Fibroblast of lung (primary cell): Measurements from ENCODE around the gene TNK2.

Source experiments
- EZH2 ChIP-seq: IDR thresholded peaks from 2 replicates; pipeline ENCODE4 v1.5.1; 2012; ENCODE audit warnings: low read length, control low read depth, mild to moderate bottlenecking; ENCODE audit errors: missing control alignments
- TF ChIP-seq, protein P1 (sequence below), 2 donors: IDR thresholded peaks in 1 of 2; conservative IDR thresholded peaks in 1 of 2; 1 replicate in 1 of 2; 2 replicates in 1 of 2; pipeline ENCODE4 v1.5.1; 2011 to 2012; ENCODE audit warnings: low read length in 2 of 2, control low read depth in 1 of 2, inconsistent platforms in 1 of 2, low read depth in 1 of 2, mild to moderate bottlenecking in 1 of 2

DNA sequence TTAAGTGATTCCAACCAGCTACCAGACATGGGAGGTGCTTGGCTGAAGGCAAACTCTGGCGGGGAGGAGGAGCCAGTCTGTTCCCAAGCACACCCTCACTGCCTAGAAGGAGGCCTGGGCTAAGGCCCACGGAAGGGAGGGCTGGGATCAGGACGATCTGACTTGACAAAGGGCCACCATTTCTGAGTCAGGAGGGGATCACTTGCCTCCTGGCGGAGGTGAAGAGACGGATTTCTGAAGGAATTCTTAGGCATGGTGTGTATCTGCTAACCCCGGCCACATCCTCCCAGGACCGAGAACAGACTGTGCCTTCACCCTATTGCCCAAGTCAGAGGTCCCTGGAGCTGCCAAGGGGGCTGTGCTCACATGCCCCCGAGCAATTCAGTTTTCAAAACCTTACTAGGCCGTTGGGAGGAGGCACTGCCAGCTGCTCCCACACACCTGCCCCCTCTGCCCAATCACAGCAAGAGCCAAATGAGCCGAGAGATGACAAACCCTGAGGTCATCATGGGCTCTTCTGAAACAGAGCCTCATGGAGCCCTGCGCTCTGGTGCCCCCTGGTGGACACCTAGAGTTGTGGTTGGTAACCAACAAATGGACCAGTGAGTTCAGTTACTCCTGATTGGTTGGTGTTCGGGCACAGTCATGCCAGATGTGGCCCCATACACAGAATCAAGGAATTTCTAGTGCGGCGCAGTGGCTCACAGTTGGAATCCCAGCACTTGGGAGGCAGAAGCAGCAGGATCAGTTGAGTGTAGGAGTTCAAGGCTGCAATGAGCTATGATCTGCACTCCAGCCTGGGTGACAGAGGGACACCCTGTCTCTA lies 6.5 kb upstream of the TNK2 start:
- TF ChIP-seq, protein P1, sequence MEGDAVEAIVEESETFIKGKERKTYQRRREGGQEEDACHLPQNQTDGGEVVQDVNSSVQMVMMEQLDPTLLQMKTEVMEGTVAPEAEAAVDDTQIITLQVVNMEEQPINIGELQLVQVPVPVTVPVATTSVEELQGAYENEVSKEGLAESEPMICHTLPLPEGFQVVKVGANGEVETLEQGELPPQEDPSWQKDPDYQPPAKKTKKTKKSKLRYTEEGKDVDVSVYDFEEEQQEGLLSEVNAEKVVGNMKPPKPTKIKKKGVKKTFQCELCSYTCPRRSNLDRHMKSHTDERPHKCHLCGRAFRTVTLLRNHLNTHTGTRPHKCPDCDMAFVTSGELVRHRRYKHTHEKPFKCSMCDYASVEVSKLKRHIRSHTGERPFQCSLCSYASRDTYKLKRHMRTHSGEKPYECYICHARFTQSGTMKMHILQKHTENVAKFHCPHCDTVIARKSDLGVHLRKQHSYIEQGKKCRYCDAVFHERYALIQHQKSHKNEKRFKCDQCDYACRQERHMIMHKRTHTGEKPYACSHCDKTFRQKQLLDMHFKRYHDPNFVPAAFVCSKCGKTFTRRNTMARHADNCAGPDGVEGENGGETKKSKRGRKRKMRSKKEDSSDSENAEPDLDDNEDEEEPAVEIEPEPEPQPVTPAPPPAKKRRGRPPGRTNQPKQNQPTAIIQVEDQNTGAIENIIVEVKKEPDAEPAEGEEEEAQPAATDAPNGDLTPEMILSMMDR (conservative IDR thresholded peaks at IDR 0.05 in 1 of 2, IDR thresholded peaks at IDR 0.05 in 1 of 2; ENCODE audit: low read depth in 1 of 2, low read length in 2 of 2): peak; percentile 97 to 98
- no peak for TF ChIP-seq EZH2
